Measurements from ENCODE around the gene ZNF423. TPM values are rescaled to one million over a fixed set of nuclear protein-coding genes. Genes with fewer than 3 reads are reported as not detected.

The ZNF423 gene
- total RNA-seq, 1 donor from 2014 or later, result 16.7 TPM

- Histone ChIP-seq H3K27ac (ENCODE audit: low read depth, low read length) (no peak overlapping the region), H3K4me3 (ENCODE audit: low read length in 3 of 3) (no peak overlapping the region)
Measured at GRCh38 chr16:49439676-49440075, 416.2 kb downstream of the ZNF423 start.

GRCh38 chr16:49439050-49439449, 416.9 kb downstream of the ZNF423 start:
- H3K27me3 ChIP-seq (ENCODE audit: control insufficient read depth in 3 of 3, insufficient read depth in 3 of 3, low read length in 3 of 3), result peaks cover 0 to 10% (median 6%) of the 10 kb centered on the region in 3 donors
- H3K27ac ChIP-seq (ENCODE audit: low read depth, low read length), result no peak overlapping the region
- H3K9me3 ChIP-seq (ENCODE audit: control insufficient read depth in 3 of 3, low read length in 3 of 3), result no peaks in the 10 kb centered on the region
- H3K9ac ChIP-seq (ENCODE audit: low read depth in 1 of 3, low read length in 3 of 3), result no peak overlapping the region
- peaks cover 5 to 12% (median 11%) of the 10 kb centered on the region in 3 donors for H3K4me1 ChIP-seq (ENCODE audit: control insufficient read depth in 3 of 3, insufficient read depth in 3 of 3, low read length in 3 of 3)
- H3K36me3 ChIP-seq (ENCODE audit: control insufficient read depth in 3 of 3, insufficient read depth in 3 of 3, low read length in 3 of 3), result no peaks in the 10 kb centered on the region
- H3K4me3 ChIP-seq (ENCODE audit: low read length in 3 of 3), result no peak overlapping the region

More at GRCh38 chr16:49439676-49440075, 416.2 kb downstream of the ZNF423 start:
- H3K4me1 ChIP-seq (ENCODE audit: control insufficient read depth in 3 of 3, insufficient read depth in 3 of 3, low read length in 3 of 3), result peaks cover 5 to 12% (median 11%) of the 10 kb centered on the region in 3 donors
- H3K27me3 ChIP-seq (ENCODE audit: control insufficient read depth in 3 of 3, insufficient read depth in 3 of 3, low read length in 3 of 3), result peaks cover 0 to 10% (median 6%) of the 10 kb centered on the region in 3 donors
- H3K36me3 ChIP-seq (ENCODE audit: control insufficient read depth in 3 of 3, insufficient read depth in 3 of 3, low read length in 3 of 3), result no peaks in the 10 kb centered on the region
- H3K9me3 ChIP-seq (ENCODE audit: control insufficient read depth in 3 of 3, low read length in 3 of 3), result no peaks in the 10 kb centered on the region
- no peak overlapping the region for H3K9ac ChIP-seq (ENCODE audit: low read depth in 1 of 3, low read length in 3 of 3)

Small RNA genes lying within 50 kb of the gene (small RNA-seq; reads per million reads assigned to genes)
- gene MRPS21P7 (not detected), gene MRPS21P8 (not detected)

Other genes starting within 250 kb of the ZNF423 start
- gene CNEP1R1, start 169.1 kb upstream of the ZNF423 start, total RNA-seq, result 34.4 TPM
- gene HEATR3, start 209.9 kb upstream of the ZNF423 start, total RNA-seq, result 25.1 TPM